Measurements from ENCODE around the gene SHOC2.

- TF ChIP-seq EZH2phosphoT487 (IDR thresholded peaks at IDR 0.05; ENCODE audit: insufficient read depth, low read depth) = no peak
- no peak for TF ChIP-seq EZH2 (IDR thresholded peaks at IDR 0.05; ENCODE audit: insufficient read depth, poor library complexity, severe bottlenecking)
Observed at GRCh38 chr10:110881905-110882304, 37.5 kb upstream of the SHOC2 start.

Data from GM23248 (cell line).